ENCODE results near the gene GALNS. TPM values are rescaled to one million over a fixed set of nuclear protein-coding genes. Genes with fewer than 3 reads are reported as not detected.
A peak's percentile ranks its signal among the peaks of the same experiment; 100 is the strongest.

GALNS gene
- total and polyA plus RNA-seq, 2 of the 13 experiments (the other 11 are each of a cell fraction or from before 2014, with no cell fraction given) = 9.2 to 9.8 TPM

DNA sequence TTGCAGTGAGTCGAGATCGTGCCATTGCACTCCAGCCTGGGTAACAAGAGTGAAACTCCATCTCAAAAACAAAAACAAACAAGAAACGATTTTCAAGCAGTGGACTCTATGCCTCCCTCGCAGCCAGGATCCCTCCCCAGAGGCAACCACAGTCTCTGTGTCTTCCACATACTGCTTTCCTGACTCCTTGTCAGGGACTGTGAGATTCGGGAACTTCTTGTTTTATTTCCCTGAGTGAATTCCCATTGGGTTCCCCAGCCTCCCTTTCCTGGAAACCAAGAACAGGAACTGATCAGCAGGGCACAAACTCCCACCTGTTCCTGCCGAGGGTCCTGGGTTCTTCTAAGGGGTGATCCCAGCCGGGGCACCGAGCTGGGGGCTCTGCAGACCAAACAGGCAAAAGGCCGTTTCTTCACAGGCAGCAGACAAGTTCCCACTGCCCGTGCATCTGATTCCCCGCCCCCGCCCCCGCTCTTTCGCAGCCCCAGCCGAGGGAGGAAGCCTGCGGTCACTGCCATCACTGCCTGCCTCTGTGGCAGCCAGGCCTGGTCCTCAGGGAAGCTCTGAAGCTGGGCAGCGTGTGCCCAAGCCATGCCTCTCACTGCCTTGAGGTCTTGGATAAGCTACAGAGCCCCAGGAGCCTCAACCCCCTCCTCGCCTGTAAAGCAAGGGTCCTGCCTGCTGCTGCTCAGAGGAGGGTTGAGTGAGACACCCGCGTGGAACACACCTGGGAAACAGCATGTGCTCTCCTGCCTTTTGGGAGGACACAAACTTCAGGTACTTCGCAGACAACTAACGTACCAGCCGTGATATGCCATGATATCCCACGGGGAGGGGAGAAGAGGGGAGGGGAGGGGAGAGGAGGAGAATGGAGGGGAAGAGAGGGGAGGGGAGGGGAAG lies 66.2 kb downstream of the GALNS start (continued):
- TF ChIP-seq NR2C2 (CRISPR knock-in tag; IDR thresholded peaks at IDR 0.05; ENCODE audit: borderline replicate concordance) (0 out of 2 replicates have a peak, but pooled peaks have one; percentile 24), ZNF768 (CRISPR knock-in tag; IDR thresholded peaks at IDR 0.05) (peak; percentile 18; the same call in 1 of the 2 replicates), SMAD1 (CRISPR knock-in tag; IDR thresholded peaks at IDR 0.05; ENCODE audit: borderline replicate concordance, low read depth) (0 out of 2 replicates have a peak, but pooled peaks have one; percentile 39), CREM (IDR thresholded peaks at IDR 0.05) (no peak), CREM (CRISPR knock-in tag; IDR thresholded peaks at IDR 0.05) (no peak), ATF7 (IDR thresholded peaks at IDR 0.05) (no peak), ATF7 (CRISPR knock-in tag; IDR thresholded peaks at IDR 0.05) (0 out of 2 replicates have a peak, but pooled peaks have one; percentile 27), RFX3 (CRISPR knock-in tag; IDR thresholded peaks at IDR 0.05) (no peak), CEBPB (IDR thresholded peaks at IDR 0.05; ENCODE audit: borderline replicate concordance, low read depth, low read length) (no peak), ZNF430 (CRISPR knock-in tag; IDR thresholded peaks at IDR 0.05) (no peak), ZNF343 (CRISPR knock-in tag; IDR thresholded peaks at IDR 0.05) (0 out of 2 replicates have a peak, but pooled peaks have one; percentile 36), ZFP1 (CRISPR knock-in tag; IDR thresholded peaks at IDR 0.05) (no peak), PCBP1 (IDR thresholded peaks at IDR 0.05; ENCODE audit: borderline replicate concordance, low read depth, low read length) (0 out of 2 replicates have a peak, but pooled peaks have one; percentile 14), HOXA5 (CRISPR knock-in tag; IDR thresholded peaks at IDR 0.05) (no peak), ARNTL (CRISPR knock-in tag; IDR thresholded peaks at IDR 0.05) (0 out of 2 replicates have a peak, but pooled peaks have one; percentile 19), ZSCAN21 (CRISPR knock-in tag; IDR thresholded peaks at IDR 0.05; ENCODE audit: borderline replicate concordance) (no peak), SALL1 (CRISPR knock-in tag; IDR thresholded peaks at IDR 0.05) (0 out of 2 replicates have a peak, but pooled peaks have one; percentile 27)
- TF ChIP-seq, protein P1, sequence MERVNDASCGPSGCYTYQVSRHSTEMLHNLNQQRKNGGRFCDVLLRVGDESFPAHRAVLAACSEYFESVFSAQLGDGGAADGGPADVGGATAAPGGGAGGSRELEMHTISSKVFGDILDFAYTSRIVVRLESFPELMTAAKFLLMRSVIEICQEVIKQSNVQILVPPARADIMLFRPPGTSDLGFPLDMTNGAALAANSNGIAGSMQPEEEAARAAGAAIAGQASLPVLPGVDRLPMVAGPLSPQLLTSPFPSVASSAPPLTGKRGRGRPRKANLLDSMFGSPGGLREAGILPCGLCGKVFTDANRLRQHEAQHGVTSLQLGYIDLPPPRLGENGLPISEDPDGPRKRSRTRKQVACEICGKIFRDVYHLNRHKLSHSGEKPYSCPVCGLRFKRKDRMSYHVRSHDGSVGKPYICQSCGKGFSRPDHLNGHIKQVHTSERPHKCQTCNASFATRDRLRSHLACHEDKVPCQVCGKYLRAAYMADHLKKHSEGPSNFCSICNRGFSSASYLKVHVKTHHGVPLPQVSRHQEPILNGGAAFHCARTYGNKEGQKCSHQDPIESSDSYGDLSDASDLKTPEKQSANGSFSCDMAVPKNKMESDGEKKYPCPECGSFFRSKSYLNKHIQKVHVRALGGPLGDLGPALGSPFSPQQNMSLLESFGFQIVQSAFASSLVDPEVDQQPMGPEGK (CRISPR knock-in tag; IDR thresholded peaks at IDR 0.05) = peak; percentile 53
- TF ChIP-seq, protein P2, sequence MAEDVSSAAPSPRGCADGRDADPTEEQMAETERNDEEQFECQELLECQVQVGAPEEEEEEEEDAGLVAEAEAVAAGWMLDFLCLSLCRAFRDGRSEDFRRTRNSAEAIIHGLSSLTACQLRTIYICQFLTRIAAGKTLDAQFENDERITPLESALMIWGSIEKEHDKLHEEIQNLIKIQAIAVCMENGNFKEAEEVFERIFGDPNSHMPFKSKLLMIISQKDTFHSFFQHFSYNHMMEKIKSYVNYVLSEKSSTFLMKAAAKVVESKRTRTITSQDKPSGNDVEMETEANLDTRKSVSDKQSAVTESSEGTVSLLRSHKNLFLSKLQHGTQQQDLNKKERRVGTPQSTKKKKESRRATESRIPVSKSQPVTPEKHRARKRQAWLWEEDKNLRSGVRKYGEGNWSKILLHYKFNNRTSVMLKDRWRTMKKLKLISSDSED (CRISPR knock-in tag; IDR thresholded peaks at IDR 0.05) = no peak
- TF ChIP-seq, protein P3, sequence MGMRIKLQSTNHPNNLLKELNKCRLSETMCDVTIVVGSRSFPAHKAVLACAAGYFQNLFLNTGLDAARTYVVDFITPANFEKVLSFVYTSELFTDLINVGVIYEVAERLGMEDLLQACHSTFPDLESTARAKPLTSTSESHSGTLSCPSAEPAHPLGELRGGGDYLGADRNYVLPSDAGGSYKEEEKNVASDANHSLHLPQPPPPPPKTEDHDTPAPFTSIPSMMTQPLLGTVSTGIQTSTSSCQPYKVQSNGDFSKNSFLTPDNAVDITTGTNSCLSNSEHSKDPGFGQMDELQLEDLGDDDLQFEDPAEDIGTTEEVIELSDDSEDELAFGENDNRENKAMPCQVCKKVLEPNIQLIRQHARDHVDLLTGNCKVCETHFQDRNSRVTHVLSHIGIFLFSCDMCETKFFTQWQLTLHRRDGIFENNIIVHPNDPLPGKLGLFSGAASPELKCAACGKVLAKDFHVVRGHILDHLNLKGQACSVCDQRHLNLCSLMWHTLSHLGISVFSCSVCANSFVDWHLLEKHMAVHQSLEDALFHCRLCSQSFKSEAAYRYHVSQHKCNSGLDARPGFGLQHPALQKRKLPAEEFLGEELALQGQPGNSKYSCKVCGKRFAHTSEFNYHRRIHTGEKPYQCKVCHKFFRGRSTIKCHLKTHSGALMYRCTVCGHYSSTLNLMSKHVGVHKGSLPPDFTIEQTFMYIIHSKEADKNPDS (CRISPR knock-in tag; IDR thresholded peaks at IDR 0.05) = 0 out of 2 replicates have a peak, but pooled peaks have one; percentile 26
- TF ChIP-seq, protein P4, sequence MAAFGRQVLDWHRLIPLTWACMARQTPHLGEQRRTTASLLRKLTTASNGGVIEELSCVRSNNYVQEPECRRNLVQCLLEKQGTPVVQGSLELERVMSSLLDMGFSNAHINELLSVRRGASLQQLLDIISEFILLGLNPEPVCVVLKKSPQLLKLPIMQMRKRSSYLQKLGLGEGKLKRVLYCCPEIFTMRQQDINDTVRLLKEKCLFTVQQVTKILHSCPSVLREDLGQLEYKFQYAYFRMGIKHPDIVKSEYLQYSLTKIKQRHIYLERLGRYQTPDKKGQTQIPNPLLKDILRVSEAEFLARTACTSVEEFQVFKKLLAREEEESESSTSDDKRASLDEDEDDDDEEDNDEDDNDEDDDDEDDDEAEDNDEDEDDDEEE (CRISPR knock-in tag; IDR thresholded peaks at IDR 0.05) = no peak
